ENCODE data around the gene KIF12.
"Not testable (repeated sequence)": the region's sequence is repeated elsewhere in the genome, so short reads cannot be mapped to it uniquely, and the experiment has no call there.

KIF12 gene

DNA sequence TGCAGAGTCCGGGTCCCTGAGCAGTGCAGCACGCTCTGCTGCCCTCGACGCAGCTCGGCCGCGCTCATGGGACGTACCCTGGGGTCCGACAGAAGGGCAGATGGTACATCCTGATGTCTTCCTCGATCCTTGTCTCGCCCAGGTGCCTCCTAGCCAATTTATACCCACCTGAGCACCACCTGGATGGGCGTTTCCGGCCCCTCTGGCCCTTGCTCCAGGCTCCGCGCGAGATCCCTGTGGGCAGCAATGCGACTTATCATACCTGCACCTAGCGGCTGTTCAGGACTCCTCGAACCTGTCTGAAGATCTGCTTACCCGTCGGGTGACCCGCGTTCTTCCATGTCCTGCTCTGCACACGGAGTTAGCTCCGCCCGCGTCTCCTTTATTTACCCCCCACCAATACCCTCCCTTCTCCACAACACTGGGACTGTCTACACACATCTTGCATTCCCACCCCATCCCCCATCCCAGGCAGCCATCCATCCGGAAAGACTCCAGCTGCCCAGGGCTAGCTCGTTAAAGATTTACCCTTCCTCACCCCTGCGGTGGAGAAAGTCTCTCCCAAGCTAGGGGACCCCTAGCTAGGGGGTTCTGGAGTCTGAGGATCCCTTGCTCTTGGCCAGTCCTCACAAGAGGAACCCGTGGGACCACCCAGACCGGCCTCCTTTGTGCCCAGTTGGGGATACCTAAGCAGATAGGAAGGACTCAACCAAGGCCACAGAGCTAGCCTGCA, at the start of gene KIF12:
TSS of gene KIF12 (minus strand) at position 357 of the 733 bp plus-strand sequence. CDS start at position 341, 16 bp downstream.
- no peak for DNase-seq (ENCODE audit: low read depth)

DNA sequence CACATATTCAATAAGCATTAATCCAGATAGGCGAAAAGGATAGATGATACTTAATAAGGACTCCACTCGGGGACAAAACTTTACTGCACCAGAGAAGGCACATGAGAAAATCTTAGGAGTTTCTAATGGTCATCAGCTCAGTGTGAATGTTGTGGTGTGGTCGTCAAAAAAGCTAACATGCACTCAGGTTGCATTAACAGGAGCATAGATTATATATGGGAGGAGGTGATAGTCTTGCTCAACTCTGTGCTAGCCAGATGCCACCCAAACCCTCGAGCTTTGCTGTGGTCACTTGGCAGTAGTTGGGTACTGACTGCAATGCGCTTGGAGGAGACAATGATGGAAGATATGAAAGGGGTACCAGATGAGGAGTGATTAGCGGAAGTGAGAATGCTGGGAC, 47.6 kb upstream of the KIF12 start:
- no peak for DNase-seq (ENCODE audit: low read depth)

GRCh38 chr9:114143234-114143633, 44.1 kb upstream of the KIF12 start:
- no peak for DNase-seq (ENCODE audit: low read depth)

DNA sequence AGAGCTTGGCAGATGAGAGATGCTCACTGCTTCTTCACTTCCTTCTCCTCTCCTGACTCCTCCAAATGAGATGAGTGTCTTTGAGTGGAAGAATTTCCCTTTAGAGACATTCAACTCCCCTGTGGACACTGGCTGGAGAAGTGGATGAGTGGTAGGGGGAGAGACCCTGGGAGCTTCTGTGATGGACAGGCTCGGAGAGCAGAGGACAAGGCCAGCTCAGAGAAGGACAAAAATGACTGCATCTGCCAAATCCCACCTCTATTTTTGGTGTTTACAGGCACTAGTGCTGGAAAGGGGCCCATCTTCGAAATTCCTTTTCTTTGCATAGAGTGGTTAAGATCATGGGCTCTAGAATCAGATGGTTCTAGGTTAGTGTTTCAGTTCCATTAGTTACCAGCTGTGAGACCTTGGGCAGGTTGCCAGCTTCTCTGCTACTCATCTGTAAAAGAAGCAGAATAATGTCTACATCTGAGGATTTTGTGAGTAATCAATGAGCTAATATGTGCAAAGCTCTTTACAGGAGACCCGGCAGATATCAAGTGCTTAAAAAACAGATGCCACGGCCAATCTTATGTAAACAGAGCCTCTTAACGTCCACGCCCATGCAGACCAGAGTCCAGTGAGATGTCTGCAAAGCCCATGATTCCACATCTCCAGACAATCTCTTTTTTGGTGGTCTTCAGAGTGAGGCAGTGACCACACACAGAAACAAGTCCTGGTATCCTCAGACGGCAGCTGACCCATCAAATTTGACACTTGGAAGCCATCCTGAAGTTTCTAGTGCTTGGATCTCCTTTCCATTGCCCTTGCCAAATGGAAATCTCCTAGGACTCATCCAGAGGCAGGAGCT, 42.7 kb upstream of the KIF12 start:
- DNase-seq (ENCODE audit: low read depth), result peak; percentile 29

DNA sequence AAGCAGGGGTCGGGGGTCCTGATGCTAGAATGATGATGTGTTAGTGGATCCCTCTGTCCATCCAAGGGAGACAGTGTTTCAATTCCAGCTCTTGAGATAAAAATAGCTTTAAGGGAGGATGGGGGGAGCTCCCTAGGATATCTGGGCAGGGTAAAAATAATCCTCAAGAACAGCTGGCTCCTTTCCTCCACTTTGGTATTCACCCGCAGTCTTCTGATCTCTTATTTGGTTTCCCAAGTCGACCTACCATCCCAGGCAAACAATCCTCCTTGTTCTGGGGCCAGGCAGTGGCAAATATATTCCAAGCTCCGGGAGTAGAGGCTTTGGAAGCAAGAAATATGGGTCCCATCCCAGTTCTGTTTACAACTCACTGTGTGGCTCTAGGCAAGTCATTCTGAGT, 41.8 kb upstream of the KIF12 start:
- DNase-seq (ENCODE audit: low read depth), result no peak

DNA sequence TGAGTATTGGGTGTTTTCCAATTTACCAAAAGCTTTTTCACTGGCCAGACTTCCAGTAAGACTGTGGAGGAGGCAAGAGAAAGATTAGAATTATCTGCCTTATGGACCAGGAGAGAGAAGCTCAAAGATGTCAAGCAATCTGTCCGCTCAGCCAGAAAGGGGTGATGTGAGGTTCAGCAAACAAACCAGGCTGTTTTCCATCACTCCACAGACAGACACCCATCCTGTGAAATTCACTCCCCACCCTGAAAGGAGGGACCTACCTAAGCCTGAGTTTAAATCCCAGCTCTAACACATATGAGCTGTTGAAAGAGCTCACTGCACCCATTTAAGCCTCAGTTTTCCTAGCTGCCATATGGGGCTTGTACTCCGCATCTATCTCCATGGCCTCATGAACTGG, 41.3 kb upstream of the KIF12 start:
- DNase-seq (ENCODE audit: low read depth), result no peak

- DNase-seq (ENCODE audit: low read depth), result no peak
These were observed 40.0 kb upstream of the KIF12 start for GRCh38 chr9:114139071-114139470.

DNA sequence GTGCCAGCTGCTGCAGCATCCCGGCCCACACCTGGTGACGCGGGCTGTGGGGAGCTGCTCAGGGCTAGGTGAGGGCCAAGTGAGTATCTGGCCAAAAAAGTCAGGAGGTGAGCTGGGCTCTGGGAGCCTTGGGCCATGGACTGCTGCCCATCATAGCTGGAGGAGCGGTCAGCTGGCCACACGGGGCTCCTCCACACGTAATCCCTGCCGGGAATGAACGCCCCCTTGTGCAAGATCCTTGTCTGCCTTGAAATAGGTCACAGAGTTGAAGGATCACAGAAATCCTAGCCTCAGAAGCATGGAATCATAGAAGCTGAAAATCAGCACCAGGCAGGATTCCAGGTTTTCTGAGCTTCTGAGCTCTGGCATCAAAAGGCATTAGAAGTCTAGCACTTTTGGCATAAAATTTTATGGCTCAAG, 39.5 kb upstream of the KIF12 start:
- no peak for DNase-seq (ENCODE audit: low read depth)

DNA sequence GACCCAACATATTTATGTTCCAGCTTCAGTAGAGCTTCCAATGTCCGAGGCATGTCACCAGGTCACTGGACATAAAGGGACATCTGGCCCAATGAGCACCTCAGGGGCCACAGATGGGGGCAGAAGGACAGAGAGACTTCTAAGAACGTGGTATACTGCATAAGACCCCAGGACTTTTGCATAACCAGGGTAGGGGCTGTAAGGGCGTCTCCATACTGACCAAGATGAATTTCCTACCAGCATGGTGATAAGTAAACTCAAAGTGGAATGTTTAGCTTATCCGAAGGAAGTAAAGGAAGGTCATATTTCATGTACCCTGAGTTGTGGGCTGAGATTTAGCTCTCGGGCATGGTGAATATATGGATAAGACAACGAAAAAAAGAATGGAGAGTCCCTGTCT, 38.7 kb upstream of the KIF12 start:
- DNase-seq (ENCODE audit: low read depth), result no peak

- DNase-seq (ENCODE audit: low read depth), result no peak
These were observed 35.8 kb upstream of the KIF12 start for GRCh38 chr9:114134827-114135396.

DNA sequence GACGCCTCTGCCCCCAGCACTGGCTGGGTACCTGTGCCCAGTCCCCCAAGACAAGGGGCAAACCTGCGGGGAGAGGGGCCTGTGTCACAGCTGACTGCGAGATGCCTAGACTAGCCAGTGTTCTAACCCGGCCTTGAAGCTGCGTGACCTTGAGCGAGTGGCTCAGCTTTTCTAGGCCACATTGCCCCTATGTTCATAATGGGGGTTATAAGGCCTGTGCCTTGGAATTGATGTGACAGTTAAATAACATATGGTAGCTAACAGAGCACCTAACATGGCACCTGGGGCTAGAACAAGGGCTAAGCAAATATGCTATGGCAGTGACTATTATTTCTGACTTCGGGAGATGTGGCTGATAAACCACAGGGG, 33.4 kb upstream of the KIF12 start:
- DNase-seq (ENCODE audit: low read depth), result no peak

DNA sequence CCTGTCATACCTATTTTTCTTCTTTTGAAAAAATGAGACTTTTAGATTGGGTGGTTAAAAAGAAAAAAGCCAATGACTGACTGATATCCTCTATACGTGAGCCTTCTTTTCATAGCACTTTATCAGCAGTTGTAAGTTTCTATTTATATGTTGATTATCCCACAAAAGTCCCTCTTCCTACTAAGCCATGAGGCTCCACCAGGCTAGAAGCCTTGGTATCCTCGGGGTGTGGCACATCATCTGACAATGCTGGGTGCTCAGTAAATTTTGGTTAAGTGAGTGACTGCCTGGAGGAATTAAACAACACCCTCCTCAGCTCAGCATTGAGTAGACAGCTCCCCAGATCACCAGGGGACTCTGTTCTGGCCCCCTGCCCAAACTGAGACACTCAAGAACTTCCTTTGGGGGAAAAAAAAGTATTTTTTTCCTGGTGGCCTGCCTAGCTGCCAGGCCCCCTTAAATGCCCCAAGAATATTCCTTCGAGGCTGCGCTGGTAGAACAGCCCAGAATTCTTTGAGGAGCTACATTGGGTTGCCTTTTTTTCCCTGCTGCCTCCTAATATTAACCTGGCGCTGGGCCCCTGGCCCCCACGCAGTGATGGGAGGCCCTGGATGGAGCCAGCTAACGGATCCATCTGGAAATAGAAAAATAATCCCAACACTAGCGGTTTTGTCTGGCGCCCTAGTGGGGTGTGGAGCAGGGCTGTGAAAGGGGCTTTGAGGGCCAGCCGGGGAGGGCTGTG, 32.9 kb upstream of the KIF12 start:
- no peak for DNase-seq (ENCODE audit: low read depth)

DNA sequence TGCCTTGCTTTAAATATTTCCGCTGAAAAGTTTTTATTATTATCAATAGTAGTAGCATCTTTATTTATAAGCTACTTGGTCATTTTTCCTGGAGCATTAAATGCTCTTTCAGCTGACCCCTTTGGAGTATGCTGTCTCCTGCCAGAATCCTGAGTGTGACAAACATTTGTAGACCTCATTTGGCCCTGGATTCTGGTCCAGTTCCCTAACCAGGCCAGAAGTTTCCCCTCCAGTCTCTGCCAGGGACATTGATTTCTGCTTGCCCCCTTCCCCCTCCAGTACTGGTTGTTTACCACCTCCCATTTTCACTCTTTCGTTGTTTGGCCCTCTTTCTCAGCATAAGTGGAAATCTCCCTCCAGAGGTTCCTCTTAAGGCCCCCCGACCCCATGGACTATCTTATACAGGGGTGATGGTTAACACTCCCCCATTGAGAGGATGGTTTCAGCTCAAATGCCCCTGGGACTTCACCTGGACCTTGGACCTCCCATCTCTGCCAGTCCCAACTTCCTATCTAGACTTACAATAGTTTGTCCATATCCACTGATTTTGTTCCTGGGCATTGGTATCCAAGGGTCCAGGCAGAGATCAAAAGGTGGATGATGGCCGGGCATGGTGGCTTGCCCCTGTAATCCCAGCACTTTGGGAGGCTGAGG, 31.7 kb upstream of the KIF12 start:
- no peak for DNase-seq (ENCODE audit: low read depth)

- no peak for DNase-seq (ENCODE audit: low read depth)
These were observed 31.0 kb upstream of the KIF12 start for GRCh38 chr9:114130141-114130540.

GRCh38 chr9:114128759-114129158, 29.7 kb upstream of the KIF12 start:
- DNase-seq (ENCODE audit: low read depth), result not testable (repeated sequence)

GRCh38 chr9:114126247-114127060, 27.4 kb upstream of the KIF12 start:
- DNase-seq (ENCODE audit: low read depth), result no peak

GRCh38 chr9:114125476-114126013, 26.5 kb upstream of the KIF12 start:
- DNase-seq (ENCODE audit: low read depth), result no peak

GRCh38 chr9:114124666-114125475, 25.8 kb upstream of the KIF12 start:
- no peak for DNase-seq (ENCODE audit: low read depth)

DNA sequence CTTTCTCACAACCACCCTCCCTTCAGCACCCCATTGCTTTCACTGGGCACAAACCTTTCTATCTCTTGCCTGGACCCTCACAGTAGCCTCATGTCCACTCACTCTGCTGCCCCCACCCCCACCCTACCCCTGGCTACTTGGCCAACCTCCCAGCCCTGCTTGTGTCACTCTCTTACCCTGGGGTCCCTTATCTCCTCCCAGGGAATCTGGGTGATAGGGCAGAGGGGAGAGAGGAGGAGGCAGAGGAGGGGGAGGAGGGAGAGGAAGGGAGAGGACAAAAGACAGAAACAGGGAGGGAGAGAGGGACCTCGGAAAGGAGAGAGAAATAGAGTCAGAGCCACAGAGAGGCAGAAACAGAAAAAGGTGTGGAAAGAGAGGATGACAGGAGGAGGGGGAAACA, 25.0 kb upstream of the KIF12 start:
- DNase-seq (ENCODE audit: low read depth), result no peak

All from EH (cell line).